C4-2B (cell line): ENCODE results near the gene HMMR.
"Not testable (repeated sequence)": the region's sequence is repeated elsewhere in the genome, so short reads cannot be mapped to it uniquely, and the experiment has no call there.

Experiments used
- H3K27ac ChIP-seq: fragments of 450-650 bp; 2 replicates; pipeline ENCODE4 v1.5.1; 2017
- CTCF ChIP-seq: fragments of 450-650 bp; conservative IDR thresholded peaks from 2 replicates; pipeline ENCODE4 v1.5.1; 2017; ENCODE audit warnings: mild to moderate bottlenecking
- ZFX ChIP-seq: fragments of 450-650 bp; IDR thresholded peaks from 2 replicates; pipeline ENCODE4 v1.6.1; 2017

Gene HMMR

GRCh38 chr5:163533223-163533622 is 72.8 kb downstream of the HMMR start:
- TF ChIP-seq ZFX (no peak), CTCF (no peak)
- H3K27ac ChIP-seq, result no peak overlapping the region

GRCh38 chr5:163534492-163535094 is 74.2 kb downstream of the HMMR start:
- TF ChIP-seq ZFX (no peak), CTCF (no peak)
- no peak overlapping the region for H3K27ac ChIP-seq

- TF ChIP-seq ZFX (no peak), CTCF (no peak)
- no peak overlapping the region for H3K27ac ChIP-seq
Measured at GRCh38 chr5:163535290-163535689, 74.9 kb downstream of the HMMR start.

- H3K27ac ChIP-seq, result not testable (repeated sequence)
Measured at GRCh38 chr5:163536442-163536841, 76.0 kb downstream of the HMMR start.

GRCh38 chr5:163540696-163541095 is 80.3 kb downstream of the HMMR start:
- no peak overlapping the region for H3K27ac ChIP-seq
- no peak for TF ChIP-seq ZFX
- no peak for TF ChIP-seq CTCF
